Mammary epithelial cell (primary cell): ENCODE results near the gene NFKBIE.

ENCODE experiments used
- CTCF ChIP-seq, 2 donors: IDR thresholded peaks in 1 of 2; conservative IDR thresholded peaks in 1 of 2; 2 replicates each; pipeline ENCODE4 v1.5.1; 2011 to 2012; ENCODE audit warnings: inconsistent platforms in 2 of 2, low read length in 2 of 2, mild to moderate bottlenecking in 2 of 2, control low read depth in 1 of 2, low read depth in 1 of 2; ENCODE audit not compliant: insufficient read depth in 1 of 2; ENCODE audit errors: extremely low read depth in 1 of 2
- EZH2 ChIP-seq: IDR thresholded peaks from 2 replicates; pipeline ENCODE4 v1.6.1; 2012; ENCODE audit warnings: low read length, inconsistent platforms, borderline replicate concordance

- no peak for TF ChIP-seq CTCF (conservative IDR thresholded peaks at IDR 0.05 in 1 of 2, IDR thresholded peaks at IDR 0.05 in 1 of 2; ENCODE audit: extremely low read depth in 1 of 2, insufficient read depth in 1 of 2, low read depth in 1 of 2, low read length in 2 of 2)
- no peak for TF ChIP-seq EZH2
Measured at GRCh38 chr6:44286747-44287146, 21.4 kb upstream of the NFKBIE start.
